ENCODE data around the gene PTPRF.
A peak's percentile ranks its signal among the peaks of the same experiment; 100 is the strongest.

Gene PTPRF

GRCh38 chr1:43513471-43514173 lies 17.1 kb upstream of the PTPRF start:
- no peak for DNase-seq (ENCODE audit: low spot score)

GRCh38 chr1:43518935-43519686 lies 11.6 kb upstream of the PTPRF start:
- DNase-seq (ENCODE audit: low spot score): no peak

DNA sequence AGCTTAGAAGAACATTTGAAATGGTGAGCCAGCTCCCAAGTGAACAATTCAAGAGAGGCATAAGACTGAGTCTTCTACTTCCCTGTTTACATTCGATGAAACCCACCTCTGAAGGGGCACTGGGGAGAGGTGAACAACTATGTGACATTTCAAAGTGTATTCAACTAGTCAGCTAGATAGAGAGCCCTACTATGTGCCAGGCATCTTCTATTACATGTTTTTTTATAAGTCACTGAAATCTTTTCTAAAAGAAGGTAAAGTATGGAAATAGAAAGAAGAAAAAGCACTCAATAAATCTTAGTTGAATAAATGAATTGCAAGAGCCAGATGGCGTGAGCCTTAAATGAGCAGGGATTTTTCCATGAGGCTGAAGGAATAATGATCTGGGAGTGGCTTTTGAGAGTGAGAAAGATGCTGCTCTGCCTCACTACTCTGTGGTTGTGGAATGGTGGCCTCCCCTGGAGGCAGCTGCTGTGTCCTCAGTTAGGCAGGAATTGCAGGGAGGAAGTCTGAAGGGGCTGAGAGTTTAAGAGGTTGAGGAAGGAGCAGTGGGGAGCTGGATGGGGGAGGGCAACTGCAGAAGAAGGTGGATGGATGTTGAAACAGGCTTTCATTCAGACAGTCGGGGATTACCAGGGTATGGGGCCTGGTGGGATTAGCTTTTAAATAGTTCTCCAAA lies 10.4 kb upstream of the PTPRF start:
- DNase-seq (ENCODE audit: low spot score): no peak

DNA sequence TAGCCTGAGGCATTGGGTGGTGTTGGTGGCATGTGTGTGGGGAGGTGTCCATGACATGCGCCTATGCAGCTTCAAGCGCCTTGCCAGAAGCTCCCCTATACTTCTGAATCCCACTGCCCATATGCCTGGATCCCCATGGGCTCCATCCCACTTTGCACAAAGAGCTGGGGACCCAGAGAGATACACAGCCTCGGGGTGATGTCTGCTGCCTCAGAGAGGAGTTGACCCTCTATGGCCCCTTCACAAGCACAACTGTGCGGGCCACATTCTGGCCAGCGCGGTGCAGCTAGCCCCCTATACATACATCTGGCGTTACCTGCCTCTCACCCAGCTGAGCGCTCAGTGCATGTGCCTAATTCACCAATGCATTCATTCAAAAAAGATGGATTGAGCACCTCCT lies 9.6 kb upstream of the PTPRF start:
- no peak for DNase-seq (ENCODE audit: low spot score)

DNA sequence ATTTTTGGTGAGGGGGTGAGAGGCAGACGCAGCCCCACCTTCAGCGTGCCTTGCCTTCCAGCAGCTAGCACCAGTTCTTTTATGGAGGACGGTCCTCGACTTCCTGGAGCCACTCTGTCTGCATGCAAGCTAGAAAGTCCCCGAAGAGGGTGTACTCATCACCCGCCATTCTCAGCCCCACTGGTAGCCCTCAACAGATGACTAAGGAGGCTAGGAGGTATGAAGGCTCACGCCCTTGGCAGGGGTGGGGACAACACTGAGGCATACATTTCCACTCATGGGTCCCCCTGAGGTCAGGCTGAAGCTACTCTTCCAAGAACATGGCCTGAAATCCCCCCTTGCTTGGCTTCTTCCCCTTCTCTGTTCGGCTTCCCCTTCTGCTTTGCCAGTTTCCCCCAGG lies 8.9 kb upstream of the PTPRF start:
- DNase-seq (ENCODE audit: low spot score): no peak

DNA sequence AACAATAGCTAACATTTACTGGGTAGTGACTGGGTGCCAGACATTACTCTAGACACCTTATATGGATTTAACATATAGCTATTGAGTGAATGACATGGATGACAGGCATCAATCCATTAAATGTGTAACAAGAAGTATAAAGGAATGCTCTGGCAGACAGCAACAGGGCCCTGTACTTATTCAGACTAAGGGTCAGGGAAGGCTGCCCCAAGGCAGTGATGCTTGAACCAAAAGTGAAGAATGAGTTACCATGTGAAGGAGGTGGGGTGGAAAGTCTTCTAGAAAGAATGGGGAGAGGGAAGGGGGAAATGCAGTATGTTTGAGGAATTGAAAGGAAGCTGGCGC lies 8.3 kb upstream of the PTPRF start:
- no peak for DNase-seq (ENCODE audit: low spot score)

- no peak for DNase-seq (ENCODE audit: low spot score)
Measured at GRCh38 chr1:43522776-43523480, 7.8 kb upstream of the PTPRF start.

GRCh38 chr1:43524804-43525203 lies 5.9 kb upstream of the PTPRF start:
- DNase-seq (ENCODE audit: low spot score): no peak

GRCh38 chr1:43526002-43526401 lies 4.7 kb upstream of the PTPRF start:
- no peak for DNase-seq (ENCODE audit: low spot score)

DNA sequence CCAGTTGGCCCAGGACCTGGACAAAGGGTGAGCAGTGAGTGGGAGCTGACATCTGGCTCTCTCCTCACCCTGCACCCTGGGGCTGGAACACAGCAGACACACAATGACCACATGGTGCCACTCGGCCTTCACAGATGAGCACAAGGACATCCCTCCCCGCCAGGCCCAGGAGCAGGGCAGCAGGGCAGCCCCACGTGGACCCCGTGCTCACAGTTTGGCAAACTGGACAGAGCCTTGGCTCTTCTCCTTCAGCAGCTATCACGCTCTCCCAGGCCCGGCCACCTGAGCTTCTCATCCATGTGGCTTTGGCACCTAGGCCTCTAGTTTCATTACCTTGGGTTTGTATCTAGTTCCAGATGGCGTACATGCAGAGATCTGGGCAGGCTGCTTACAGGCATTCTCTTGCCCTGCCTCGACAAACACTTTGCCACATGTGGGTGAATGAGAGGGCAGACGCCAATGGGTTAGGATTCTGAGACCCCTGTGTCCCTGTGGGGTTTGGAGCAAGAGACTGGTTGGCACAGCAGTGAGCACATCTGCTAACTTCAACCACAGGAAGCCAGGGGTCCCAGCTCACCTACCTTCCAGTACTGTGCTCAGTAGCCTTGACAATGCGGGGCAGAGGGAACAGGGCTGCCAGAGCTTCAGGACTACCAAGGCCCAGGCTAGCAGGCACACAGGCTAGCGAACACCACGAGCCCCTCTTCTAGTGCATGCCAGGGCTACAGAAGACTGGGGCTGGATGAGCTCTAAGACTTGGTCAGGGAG lies 3.4 kb upstream of the PTPRF start:
- DNase-seq (ENCODE audit: low spot score): no peak

DNA sequence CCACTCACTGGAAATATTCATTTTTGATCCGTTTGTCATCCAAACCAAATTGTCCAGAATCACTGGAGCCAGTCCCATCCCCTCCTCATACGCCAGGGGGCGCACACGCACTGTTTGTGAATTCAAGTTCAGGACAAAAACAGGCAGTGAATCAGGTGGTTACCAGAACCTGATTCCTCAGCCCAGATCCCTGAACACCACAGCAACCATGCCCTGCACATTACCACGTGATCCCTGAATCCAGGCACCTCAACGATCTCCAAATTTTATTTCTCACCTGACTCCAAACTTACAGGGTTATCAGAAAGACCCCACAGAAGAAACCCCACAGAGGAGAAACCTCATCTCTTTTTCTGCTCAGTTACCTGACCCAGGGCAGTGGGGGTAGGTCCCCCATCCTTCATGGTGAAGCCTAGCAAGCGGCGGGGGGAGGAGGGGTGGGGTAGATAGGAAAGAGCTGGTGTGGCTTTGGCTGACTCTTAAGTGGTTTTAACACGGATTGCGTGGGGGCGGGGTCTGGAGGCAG lies 1.4 kb upstream of the PTPRF start:
- DNase-seq (ENCODE audit: low spot score): peak; percentile 79

- no peak for DNase-seq (ENCODE audit: low spot score)
Measured at GRCh38 chr1:43531107-43531905, 623 bp downstream of the PTPRF start.

GRCh38 chr1:43531906-43532584 lies 1.4 kb downstream of the PTPRF start:
- no peak for DNase-seq (ENCODE audit: low spot score)

DNA sequence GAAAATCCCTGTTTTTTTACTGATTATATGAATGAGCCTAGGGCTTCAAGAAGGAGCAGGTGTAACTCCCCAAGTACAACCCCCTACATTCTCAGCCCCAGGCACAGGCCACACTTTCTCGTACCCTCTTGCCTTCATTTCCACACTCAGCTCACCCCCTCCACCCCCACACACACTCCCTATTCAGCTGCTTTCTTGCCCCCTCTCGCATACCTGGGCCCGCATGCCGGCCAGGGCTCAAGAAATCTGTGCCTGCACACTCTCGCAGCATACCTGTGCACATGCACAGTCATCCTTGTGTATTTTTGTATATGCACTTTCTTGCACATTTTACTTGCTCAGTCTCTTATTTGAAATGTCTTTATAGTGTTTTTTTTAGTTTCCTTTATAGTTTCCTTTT lies 2.0 kb downstream of the PTPRF start:
- no peak for DNase-seq (ENCODE audit: low spot score)

GRCh38 chr1:43533584-43533983 lies 2.9 kb downstream of the PTPRF start:
- DNase-seq (ENCODE audit: low spot score): no peak

GRCh38 chr1:43534256-43534655 lies 3.6 kb downstream of the PTPRF start:
- DNase-seq (ENCODE audit: low spot score): no peak

GRCh38 chr1:43536196-43536863 lies 5.6 kb downstream of the PTPRF start:
- DNase-seq (ENCODE audit: low spot score): no peak

- DNase-seq (ENCODE audit: low spot score): no peak
Measured at GRCh38 chr1:43536864-43537358, 6.2 kb downstream of the PTPRF start.

GRCh38 chr1:43537423-43538142 lies 6.9 kb downstream of the PTPRF start:
- no peak for DNase-seq (ENCODE audit: low spot score)
